Right forelimb (tissue), 1 donor: Measurements from ENCODE around the gene POLDIP2.

Source experiments
- DNase-seq: peaks from one replicate; pipeline ENCODE4 v3.0.0-alpha.2; 2018

The POLDIP2 gene

GRCh38 chr17:28388106-28388505 lies 30.8 kb upstream of the POLDIP2 start:
- DNase-seq, result no peak

- DNase-seq, result peak; percentile 9
Observed at GRCh38 chr17:28386391-28386790, 29.1 kb upstream of the POLDIP2 start.

- no peak for DNase-seq
Observed at GRCh38 chr17:28385406-28385805, 28.1 kb upstream of the POLDIP2 start.

- no peak for DNase-seq
Observed at GRCh38 chr17:28385037-28385400, 27.7 kb upstream of the POLDIP2 start.

- DNase-seq, result no peak
Observed at GRCh38 chr17:28384281-28385036, 27.1 kb upstream of the POLDIP2 start.

GRCh38 chr17:28381141-28381825 lies 24.0 kb upstream of the POLDIP2 start:
- DNase-seq, result no peak

GRCh38 chr17:28379814-28380801 lies 22.8 kb upstream of the POLDIP2 start:
- DNase-seq, result no peak

- DNase-seq, result no peak
Observed at GRCh38 chr17:28372945-28373274, 15.6 kb upstream of the POLDIP2 start.

GRCh38 chr17:28372203-28372944 lies 15.0 kb upstream of the POLDIP2 start:
- no peak for DNase-seq

- peak; percentile 85 for DNase-seq
Observed at GRCh38 chr17:28371245-28372202, 14.2 kb upstream of the POLDIP2 start, which contains the start of gene SARM1. TSS of gene SARM1 (plus strand) at chr17:28371694. CDS start at chr17:28372033, 339 bp downstream.

GRCh38 chr17:28370744-28371103 lies 13.4 kb upstream of the POLDIP2 start:
- DNase-seq, result no peak

- no peak for DNase-seq
Observed at GRCh38 chr17:28370035-28370743, 12.9 kb upstream of the POLDIP2 start, which contains the start of gene VTN. TSS of gene VTN (minus strand) at chr17:28370307. CDS start at chr17:28370203, 104 bp downstream.

GRCh38 chr17:28369684-28370034 lies 12.3 kb upstream of the POLDIP2 start:
- DNase-seq, result no peak

GRCh38 chr17:28368915-28369683 lies 11.8 kb upstream of the POLDIP2 start:
- no peak for DNase-seq

- no peak for DNase-seq
Observed at GRCh38 chr17:28368306-28368831, 11.0 kb upstream of the POLDIP2 start.

GRCh38 chr17:28367641-28368305 lies 10.4 kb upstream of the POLDIP2 start:
- DNase-seq, result no peak

- DNase-seq, result no peak
Observed at GRCh38 chr17:28366605-28367004, 9.3 kb upstream of the POLDIP2 start.

- no peak for DNase-seq
Observed at GRCh38 chr17:28365487-28365886, 8.2 kb upstream of the POLDIP2 start.
